A204.1 (cell line): ENCODE measurements around the gene PLOD1.
"Not testable (repeated sequence)": the region's sequence is repeated elsewhere in the genome, so short reads cannot be mapped to it uniquely, and the experiment has no call there.

Source experiments
- FAIRE-seq: peaks from 2 replicates; lab custom pipeline; 2012; peaks lifted over from hg19 to GRCh38; lab: Jason Lieb, UNC

The PLOD1 gene

GRCh38 chr1:11939794-11940193 lies 5.3 kb downstream of the PLOD1 start:
- FAIRE-seq, result not testable (repeated sequence)

- no peak for FAIRE-seq
These were observed 5.9 kb downstream of the PLOD1 start for GRCh38 chr1:11940260-11940921.

GRCh38 chr1:11942280-11942679 lies 7.8 kb downstream of the PLOD1 start:
- FAIRE-seq, result no peak

GRCh38 chr1:11943619-11944018 lies 9.1 kb downstream of the PLOD1 start:
- no peak for FAIRE-seq

- FAIRE-seq, result no peak
These were observed 9.9 kb downstream of the PLOD1 start for GRCh38 chr1:11944358-11944931.

- no peak for FAIRE-seq
These were observed 12.1 kb downstream of the PLOD1 start for GRCh38 chr1:11946647-11947046.

- FAIRE-seq, result no peak
These were observed 14.4 kb downstream of the PLOD1 start for GRCh38 chr1:11948822-11949458.

- FAIRE-seq, result no peak
These were observed 17.4 kb downstream of the PLOD1 start for GRCh38 chr1:11951901-11952300.

- FAIRE-seq, result no peak
These were observed 18.1 kb downstream of the PLOD1 start for GRCh38 chr1:11952455-11953109.

GRCh38 chr1:11955221-11955620 lies 20.7 kb downstream of the PLOD1 start:
- FAIRE-seq, result no peak

- FAIRE-seq, result no peak
These were observed 22.9 kb downstream of the PLOD1 start for GRCh38 chr1:11957398-11957797.

- FAIRE-seq, result no peak
These were observed 23.4 kb downstream of the PLOD1 start for GRCh38 chr1:11957897-11958296.

GRCh38 chr1:11960276-11960675 lies 25.8 kb downstream of the PLOD1 start:
- FAIRE-seq, result no peak

- FAIRE-seq, result no peak
These were observed 26.2 kb downstream of the PLOD1 start for GRCh38 chr1:11960715-11961114.

- FAIRE-seq, result no peak
These were observed 26.7 kb downstream of the PLOD1 start for GRCh38 chr1:11961230-11961629.

- FAIRE-seq, result no peak
These were observed 29.1 kb downstream of the PLOD1 start for GRCh38 chr1:11963622-11964021.

GRCh38 chr1:11964656-11965055 lies 30.1 kb downstream of the PLOD1 start:
- FAIRE-seq, result no peak

- no peak for FAIRE-seq
These were observed 32.6 kb downstream of the PLOD1 start for GRCh38 chr1:11967028-11967547.

GRCh38 chr1:11970441-11971185 lies 36.1 kb downstream of the PLOD1 start:
- FAIRE-seq, result no peak

- FAIRE-seq, result no peak
These were observed 43.1 kb downstream of the PLOD1 start for GRCh38 chr1:11977625-11978024.

- FAIRE-seq, result no peak
These were observed 43.8 kb downstream of the PLOD1 start for GRCh38 chr1:11978301-11978700.
